Activated CD4-positive, alpha-beta T cell treated with anti-CD3 and anti-CD28 coated beads for 1 hour (primary cell): Measurements from ENCODE around the gene DENND2D.
"Not testable (repeated sequence)": the region's sequence is repeated elsewhere in the genome, so short reads cannot be mapped to it uniquely, and the experiment has no call there.

Experiments
- DNase-seq: peaks from one replicate; pipeline ENCODE4 v3.0.0-alpha.2; 2020

Gene DENND2D

DNA sequence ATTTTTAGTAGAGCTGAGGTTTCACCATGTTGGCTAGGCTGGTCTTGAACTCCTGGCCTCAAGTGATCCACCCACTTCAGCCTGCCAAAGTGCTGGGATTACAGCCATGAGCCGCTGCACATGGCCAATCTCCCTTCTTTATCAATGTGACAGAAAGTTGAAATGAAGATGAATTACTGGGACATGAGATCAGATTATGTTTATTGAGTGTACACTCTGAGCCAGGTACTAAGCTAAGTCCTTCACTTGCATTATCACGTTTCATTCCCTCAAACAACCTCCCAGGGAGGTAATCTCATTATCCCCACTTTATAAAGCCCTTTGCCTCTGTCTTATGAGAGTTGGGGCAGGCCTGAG is 20.8 kb upstream of the DENND2D start:
- no peak for DNase-seq

DNA sequence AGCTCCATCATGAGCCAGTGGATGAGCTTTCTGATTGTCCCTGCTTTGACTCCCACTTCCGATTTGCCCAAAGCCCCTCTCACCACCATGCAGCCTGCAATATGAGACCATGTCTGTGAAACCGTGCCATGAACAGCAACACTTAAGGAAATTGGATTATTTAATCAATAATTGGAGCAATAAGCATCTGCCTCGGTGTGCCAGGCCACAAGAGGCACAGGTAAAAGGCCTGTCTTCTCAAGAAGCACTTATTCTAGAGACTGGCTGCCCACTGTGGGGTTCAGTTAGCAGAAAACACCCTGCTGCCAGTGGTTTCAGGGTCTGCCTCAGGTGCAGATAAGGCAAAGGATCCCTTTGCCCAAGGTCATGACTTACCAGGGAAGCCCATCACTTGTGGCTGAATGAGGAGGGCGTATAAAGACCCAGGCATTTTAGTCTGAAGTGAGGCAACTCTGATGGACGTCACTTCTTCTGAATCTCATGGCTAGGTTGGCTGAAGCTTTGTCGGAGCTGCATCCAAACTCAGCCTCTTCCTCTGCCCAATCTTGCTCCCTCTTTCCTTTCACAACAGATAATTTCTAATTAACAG is 19.9 kb upstream of the DENND2D start:
- no peak for DNase-seq

DNA sequence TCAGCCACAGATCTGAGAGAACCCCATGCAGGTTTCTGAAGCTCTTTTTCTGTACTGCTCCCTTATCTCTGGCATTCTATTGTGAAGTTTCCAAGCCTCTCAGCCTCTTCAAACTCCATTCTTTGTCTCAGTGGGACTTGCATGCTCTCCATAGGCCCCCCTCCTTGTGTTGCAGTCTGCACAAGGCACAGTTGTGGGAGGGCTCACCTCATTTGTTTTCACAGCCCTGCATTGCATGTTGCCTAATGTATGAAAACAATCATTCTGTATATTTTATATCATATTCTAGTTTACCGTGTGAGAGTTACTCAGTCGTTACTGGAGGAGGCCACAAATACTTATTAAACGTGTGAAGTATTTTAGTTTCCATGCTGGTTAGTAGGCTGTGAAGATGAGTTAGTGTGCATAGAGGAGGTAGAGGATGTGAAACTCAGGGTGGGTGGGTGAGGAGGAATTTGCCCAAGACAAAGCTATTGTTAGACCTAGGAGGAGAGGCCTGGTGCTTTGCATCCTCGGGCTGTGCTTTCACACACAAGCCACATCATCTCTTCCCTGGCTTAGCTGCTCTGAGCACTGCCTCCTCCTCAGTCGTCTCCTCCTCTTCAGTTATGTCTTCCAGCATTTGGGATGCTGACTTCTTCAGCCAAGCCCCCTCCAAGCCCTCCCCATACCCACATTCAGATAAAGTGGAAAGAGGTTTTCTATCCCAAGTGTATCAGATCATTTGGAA is 19.3 kb upstream of the DENND2D start:
- DNase-seq: no peak

DNA sequence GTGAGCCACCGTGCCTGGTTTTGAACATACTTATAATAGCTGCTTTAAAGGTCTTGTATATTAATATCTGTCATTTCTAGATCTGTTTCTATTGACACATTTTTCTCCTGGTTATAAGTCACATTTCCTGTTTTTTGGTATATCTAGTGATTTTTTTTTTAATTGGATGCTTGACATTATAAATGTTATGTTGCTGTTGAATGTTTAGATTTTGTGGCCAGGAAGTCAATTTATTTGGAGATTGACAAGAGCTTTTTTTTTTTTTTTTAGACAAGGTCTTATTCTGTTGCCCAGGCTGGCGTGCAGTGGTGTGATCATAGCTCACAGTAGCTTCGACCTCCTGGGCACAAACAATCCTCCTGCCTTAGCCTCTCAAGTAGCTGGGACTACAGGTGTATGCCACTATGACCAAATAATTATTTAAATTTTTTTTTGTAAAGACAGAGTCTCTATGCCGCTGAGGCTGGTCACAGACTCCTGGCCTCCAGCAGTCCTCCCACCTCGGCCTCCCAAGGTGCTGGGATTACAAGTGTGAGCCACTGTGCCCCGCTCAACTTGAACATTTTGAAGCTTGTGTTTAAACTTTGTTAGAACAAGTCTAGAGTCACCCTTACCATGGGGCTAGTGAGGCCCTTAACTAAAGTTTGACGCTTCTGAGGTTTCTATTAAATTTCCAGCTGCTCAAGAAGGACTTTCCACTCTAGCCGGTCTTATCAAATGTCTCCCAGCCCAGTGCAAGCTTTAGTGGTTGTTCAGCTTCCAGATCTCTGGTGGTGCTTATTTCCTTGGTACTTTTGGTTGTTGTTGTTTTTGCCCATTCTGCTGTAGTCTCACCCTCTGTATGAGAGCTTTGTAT is 18.5 kb upstream of the DENND2D start:
- no peak for DNase-seq

DNA sequence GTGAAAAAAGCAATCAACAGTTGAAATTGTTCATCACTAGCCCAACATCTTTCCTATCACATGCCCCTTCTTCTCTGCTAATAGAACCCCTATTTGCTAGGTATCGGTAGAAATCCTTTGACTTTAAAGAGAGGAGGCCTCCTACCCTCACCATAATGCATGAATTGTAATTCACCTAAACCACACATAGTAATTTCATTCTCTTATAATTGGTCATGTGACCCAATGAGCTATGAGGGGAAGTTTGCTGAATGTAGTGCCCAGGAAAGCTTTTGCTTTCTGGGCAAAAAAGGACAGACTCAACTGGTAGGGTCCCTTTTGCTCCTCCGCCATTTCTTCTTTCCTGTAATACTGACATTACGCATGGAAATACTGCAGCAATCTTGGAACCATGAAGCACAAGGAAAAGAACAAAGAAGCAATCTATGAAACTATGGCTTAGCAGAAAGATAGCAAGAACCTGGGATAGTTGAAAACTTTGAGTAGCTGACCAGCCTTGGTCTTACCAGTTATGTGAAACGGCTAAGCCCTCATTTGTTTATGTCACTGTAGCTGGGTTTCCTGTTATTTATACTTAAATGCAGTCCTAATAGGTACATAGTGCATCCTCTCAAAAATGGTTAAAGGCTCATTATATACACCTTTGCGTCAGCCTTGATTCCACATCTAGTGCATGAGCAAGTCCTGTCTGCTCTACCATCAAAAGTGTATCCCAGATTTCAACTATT is 16.9 kb upstream of the DENND2D start:
- no peak for DNase-seq

DNA sequence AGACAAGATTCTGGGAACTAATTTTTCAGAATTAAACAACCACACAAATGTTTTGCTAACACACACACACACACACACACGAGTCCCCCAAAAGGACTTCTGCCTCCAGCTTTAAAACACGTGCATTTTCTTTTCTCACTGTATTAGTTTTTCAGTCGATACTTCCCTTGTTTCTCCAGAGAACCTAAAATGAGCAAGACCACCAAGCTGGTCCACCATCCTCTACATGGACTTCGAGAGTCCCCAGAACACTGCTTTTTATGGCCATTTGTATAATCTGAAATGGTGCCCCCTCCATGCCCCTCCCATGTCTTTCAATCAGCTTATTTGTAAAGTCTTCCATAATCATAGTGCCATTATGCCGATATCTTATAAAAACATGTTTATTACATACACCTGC is 16.3 kb upstream of the DENND2D start:
- no peak for DNase-seq

DNA sequence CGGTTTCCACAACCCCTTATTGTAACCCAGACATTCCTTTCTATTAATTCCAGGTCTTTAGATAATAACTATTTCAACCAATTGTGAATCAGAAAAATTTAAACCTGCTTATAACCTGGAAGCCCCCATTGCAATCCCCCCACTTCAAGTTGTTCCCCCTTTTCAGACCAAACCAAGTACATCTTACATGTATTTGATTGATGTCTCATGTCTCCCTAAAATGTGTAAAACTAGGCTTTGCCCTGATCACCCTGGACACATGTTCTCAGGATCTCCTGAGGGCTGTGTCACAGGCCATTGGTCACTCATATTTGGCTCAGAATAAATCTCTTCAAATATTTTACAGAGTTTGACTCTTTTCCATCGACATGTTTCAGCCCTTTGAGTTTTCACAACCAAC is 14.8 kb upstream of the DENND2D start:
- not testable (repeated sequence) for DNase-seq

DNA sequence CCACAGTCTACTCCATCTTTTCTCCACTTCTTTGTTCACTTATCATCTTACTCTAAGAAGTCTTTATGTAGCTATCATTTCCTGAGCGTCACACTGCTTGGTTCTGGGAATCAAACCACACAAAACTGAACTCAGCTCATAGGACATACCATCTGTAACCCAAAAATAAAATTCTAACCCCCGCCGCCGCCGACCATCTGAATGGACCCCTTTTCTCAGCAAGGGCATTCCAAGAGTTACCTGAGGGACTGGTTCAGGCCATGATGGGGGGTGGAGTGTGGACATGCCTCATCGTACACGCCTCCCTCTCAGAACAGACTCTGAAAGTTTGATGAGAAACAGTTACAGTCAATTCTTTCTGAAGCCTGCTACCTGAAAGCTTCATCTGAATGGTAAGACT is 14.4 kb upstream of the DENND2D start:
- peak; percentile 46 for DNase-seq

DNA sequence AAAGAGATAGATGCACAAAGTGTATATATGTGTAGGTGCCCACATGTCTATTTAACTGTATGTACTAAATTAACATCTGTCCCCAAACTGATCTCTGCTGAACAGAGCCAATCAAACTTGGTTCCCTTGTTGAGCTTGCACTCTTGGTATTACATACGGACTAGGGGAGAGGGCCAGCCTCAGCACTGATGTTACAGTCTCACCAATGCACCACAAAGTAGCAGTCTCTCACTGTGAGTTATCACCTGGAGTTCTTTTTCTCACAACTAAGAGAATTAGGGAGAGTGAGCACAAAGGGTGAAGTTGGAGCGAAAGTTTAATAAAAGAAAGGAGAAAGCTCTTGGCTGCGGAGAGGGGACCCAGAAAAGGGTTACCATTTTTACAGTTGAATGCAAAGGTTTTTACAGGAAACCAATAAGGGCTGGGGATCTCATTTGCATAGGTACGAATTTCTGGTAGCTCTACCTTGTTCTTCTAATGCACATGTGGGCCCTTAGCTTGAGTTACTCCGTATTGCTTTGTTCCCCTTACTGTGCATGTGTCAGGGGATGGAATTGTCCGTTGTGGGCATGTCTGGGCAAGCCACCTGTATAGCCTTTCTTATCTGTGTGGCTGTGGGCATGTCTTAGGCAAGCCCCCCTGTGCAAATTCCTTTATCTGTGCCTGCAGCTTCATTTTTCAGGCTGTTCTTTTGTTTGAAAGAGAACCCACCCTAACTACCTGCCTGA is 13.8 kb upstream of the DENND2D start:
- DNase-seq: no peak

DNA sequence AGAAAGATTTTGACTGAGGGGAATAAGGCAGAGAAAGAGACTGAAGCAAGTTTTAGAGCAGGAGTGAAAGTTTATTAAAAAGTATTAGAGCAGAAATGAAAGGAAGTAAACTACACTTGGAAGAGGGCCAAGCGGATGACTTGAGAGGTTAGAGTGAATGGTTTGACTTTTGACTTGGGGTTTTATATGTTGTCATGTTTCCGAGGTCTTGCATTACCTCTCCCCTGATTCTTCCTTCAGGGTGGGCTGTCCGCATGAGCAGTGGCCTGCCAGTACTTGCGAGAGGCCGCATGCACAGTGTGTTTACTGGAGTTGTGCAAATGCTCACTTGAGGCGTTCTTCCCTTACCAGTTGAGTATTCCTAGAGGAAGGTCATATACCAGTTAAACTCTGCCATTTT is 13.0 kb upstream of the DENND2D start:
- DNase-seq: no peak

DNA sequence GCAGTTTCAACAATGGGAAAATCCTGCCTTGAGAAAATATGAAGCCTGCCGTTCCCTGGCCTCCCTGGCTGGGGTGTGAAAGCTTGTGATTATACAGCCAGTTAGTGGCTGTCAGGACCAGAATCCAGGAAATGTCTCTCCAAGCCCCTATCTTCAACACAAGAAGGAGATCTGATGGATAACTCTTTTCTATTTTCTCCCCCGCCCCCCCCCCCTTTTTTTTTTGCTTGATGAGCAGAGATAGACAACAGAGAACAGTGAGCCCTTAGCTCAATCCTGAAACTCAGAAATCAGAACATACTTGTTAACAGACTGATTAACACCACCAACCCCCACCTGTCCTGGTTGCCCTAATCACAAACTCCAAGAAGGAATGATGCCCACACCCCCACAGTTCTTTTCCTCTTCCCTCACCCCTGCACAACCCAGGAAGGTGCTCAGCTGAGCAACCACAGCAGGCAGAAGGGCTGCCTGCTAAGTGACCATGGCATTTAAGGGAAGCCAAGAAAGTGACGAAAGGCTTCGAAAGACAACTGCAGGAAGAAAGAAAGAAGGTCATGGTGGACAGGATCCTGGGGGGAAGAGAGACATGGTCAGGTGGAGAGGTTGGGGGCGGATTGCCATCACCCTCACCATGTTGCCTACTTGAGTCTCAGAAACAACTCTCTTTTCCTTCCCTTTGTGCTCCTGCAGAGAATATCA is 12.3 kb upstream of the DENND2D start:
- DNase-seq: no peak

DNA sequence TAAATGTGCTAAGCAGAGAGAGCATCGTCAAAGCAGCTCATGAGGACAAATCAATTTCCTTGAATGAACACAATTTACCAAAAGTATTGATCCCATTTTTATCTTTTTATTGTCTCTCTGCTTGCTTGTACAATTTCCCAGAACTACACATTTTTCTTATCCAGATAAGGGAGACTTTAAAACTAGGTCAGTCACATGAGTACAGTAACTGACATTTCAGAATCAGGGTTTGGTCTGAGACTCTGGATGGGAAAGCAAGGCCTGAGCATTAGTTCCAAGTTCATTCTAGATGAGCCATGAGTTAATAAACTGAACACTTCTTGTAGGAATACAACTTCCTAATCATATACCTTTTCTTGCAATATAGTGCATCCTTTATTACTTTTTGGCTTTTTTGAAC is 11.5 kb upstream of the DENND2D start:
- DNase-seq: no peak

DNA sequence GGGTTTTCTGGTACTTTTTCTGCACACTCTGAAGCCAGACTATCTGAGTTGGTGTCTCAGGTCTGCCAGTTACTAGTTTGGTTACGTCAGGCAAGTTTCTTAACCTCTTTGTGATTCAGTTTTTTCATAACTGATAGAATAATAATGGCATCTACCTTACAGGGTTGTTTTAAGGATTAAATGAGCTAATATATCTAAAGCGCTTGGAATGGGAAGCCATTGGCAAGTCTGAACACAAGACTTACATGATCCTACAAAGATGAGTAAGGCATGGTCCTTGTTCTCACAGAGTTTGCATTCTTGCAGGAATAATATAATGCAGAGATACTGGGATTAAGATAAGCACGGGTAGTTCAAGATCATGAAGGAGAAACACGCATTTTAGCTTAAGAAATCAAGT is 9.2 kb upstream of the DENND2D start:
- DNase-seq: no peak

DNA sequence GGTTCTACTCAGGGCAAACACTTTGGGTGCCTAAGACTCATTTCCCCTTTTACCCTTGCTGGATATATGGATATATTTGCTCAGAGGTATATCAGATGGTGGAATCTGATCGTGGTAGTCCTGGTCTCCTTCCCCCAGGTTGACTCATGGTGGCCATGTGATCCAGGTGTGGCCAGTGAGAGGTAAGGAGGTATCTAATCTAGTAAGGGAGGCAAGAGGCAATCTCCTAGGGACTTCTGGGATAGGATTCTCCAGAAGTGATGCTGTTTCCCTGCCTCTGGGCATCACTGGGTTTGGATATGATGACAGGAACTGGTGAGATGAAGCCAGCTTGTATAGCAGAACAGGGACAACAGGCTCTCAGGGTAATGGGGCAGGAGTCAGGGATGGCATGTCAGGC is 8.5 kb upstream of the DENND2D start:
- DNase-seq: no peak

DNA sequence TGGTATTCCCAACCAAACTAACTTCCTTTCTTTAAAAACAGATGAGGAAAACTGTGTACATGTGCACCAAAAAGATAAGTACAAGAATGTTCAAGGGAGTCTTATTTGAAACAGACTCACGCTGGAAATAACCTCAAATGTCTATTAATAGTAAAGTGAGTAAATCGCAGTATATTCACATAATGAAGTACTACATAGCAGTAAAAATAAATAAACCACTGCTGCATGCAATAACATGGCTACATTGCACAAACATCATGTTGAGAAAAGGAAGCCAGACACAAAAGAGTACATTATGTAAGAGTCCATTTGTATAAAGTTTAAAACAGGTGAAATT is 5.2 kb upstream of the DENND2D start:
- DNase-seq: no peak

DNA sequence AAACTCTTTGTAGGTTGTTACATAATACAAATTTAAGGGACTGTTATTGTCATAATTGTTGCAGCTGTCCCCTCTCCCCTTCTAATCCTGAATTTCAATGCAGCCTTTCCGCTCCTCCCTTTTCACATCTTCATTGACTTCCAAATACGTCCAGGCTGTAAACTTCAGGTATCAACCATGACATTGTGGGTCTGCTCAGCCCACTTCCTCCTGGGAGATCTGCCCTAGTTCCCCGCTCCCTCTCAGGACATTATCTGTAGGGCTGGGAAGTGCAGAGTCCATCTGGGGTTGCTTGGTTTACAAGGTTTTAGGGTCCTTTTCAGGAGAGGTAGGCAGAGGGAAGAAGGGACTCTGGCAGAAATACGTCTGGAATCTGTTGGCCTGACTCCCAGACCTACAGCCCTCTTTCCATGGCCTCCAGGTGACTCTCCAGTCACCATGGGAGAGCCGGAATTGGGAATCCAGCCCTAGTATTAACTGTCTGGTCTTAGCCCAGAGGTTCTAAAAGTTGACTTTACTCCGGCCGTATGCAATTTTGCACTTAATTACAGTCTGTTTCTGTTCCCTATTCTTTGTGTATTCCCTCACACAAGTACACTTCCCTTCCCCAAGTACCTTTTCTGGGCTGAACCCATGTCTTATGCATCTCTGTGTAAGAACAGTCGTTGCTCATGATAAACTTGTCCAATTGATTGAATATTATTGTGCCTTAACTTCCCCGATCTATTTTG is 4.7 kb upstream of the DENND2D start:
- no peak for DNase-seq

DNA sequence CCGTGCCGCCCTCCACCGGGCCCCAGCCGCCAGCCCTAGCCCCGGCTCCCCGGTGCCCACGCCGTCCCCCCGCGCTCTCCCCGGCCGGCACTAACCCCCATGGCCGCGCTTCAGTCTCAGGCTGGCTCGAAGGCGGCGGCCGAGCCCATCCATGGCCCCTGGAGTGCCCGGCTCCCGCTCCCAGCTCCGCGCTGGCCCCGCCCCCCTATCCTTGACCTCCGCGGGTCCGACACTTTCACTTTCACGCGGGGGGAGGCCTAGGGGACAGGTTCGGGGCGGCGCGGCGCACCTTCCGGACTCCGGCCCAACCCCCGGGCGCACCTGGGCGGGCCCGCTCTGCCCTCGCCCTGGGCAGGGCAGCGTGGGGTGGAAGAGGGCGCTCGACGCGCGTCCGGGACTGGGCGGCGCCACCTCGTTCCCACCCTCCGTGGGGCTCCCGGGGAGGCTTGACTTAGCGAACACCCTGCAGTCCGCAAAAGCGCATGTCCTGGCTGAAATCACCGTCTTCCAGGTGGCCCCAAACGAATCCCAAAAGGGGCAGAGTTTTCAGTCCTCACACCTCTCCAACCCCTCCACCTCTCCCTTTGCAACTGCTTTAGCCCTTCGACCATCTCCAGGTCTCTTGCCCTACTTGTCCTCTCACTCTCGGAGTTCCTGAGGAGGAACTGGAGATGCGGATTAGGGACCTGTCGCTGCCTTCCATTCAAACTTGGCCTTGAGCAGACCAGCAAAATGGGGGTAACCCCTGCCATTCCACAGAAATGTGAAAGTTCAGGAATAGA is 3.9 kb upstream of the DENND2D start:
- DNase-seq: peak; percentile 66

DNA sequence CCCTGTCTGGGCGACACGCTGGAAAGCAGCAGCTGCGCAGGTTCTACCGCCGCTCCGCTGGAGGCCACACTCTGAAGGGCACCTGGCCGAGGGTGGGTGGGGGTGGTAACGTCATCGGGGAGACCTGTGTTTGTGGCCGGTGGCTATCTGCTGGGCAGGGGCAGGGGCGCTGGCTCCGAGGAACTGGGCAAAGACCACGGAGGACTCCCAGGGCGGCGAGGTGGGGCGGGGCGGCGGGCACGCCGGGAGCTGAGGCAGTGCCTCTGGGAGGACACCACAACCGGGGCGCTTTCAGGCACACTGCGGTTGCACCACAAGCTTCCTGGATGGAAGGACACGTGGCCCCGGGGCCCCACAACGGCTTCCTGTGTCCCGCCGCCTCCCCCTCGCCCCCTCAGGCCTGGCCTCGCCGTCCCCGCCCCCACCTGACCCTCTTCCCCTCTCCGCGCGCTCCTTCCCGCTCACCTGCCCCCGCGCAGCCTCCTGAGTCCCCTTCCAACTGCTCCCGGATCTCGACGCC is 3.3 kb upstream of the DENND2D start:
- DNase-seq: peak; percentile 73

DNA sequence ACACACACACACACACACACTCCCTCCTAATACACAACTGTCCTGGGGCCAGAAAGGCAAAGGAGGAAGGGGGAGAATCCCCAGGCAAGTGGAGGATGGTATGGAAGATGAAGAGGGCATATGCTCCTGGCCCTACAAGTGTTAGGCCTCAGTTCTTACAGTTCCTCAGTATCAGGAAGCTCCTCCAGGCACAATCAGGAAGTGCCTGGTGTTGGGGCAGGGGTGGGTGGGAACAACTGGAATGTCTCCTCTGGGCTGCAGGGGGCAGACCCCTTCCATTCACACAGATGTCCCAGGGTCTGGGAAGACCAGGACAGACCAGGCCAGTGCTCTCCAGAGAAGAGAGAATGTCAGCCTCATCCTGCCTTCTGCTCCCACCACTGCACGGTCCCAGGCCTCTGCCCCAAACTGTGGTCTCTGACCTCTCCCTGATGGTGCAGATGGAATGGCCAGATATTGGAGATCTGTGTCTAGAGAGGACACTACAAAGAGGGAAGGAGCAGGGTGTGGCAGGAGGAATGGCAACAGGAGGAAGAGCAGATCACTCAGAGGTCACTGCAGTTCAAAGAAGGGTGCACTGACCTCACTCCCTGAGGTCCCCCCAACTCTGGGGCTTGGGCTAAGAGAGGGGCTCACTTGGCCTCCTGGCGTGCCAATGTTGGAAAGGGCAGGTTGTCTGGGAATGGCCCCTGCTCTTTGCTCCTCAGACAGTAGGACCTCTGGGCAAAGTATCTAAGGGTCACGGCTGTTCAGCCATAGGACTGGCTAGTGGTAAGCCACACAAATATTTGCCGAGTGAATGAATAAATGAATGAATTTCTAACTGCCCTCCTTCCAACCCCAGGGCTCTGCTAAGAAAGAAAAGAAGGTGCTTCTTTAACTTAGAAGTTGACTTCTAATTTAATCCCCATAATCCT is 2.5 kb upstream of the DENND2D start:
- no peak for DNase-seq
